Measurements from ENCODE around the gene CNP. TPM values are rescaled to one million over a fixed set of nuclear protein-coding genes. Genes with fewer than 3 reads are reported as not detected.

The CNP gene
- total RNA-seq, 1 donor from 2014 or later: 54.0 TPM

DNA sequence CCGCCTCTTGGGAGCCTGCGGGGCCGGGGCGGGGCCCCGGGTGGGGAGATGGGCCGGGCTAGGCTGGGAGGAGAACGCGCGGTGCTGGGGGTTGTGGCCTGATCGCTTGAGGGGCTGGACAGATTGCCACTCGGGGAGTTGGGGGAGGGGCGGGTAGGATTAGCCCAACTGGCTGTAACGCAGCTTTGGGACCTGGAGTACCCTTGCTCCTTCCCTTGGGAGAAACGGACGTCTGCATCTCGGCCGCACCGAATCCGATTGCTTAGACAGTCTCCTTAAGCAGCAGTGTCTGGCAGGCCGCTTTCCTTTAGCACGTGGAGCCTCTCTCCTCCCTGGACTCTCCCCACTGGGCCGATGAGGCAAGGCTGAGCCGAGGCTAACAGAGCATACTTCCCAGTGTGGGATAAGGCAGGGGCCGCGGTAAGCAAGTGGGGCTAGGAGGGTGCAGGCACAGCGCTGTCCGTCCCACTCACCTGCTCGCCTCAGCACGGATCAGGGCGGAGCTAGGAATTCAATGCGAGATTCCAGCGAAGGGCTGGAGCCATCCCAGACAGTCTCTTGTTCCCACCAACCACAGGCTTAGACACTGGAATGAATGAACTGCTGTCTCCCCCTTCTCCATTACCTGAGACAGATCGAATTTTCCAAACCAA lies 47.3 kb upstream of the CNP start:
- peak overlapping the region; percentile 89 for H3K27ac ChIP-seq
- H3K36me3 ChIP-seq: no peaks in the 10 kb centered on the region
- H3K27me3 ChIP-seq: no peaks in the 10 kb centered on the region
- peak overlapping the region; percentile 77 to 85 for H3K4me3 ChIP-seq
- H3K9me3 ChIP-seq: no peaks in the 10 kb centered on the region
- no peak for TF ChIP-seq CTCF (IDR thresholded peaks at IDR 0.05)
- no peak for TF ChIP-seq POLR2AphosphoS5 (IDR thresholded peaks at IDR 0.05; ENCODE audit: insufficient read depth in 1 of 2, low read depth in 1 of 2)
- TF ChIP-seq POLR2A (IDR thresholded peaks at IDR 0.05): no peak
- peak in 1 of 2 donors; percentile 95 for DNase-seq (ENCODE audit: extremely low spot score in 2 of 2)
- H3K4me1 ChIP-seq: peaks cover 32% of the 10 kb centered on the region
- intact Hi-C loops (cut with DNase I): no loop called here

DNA sequence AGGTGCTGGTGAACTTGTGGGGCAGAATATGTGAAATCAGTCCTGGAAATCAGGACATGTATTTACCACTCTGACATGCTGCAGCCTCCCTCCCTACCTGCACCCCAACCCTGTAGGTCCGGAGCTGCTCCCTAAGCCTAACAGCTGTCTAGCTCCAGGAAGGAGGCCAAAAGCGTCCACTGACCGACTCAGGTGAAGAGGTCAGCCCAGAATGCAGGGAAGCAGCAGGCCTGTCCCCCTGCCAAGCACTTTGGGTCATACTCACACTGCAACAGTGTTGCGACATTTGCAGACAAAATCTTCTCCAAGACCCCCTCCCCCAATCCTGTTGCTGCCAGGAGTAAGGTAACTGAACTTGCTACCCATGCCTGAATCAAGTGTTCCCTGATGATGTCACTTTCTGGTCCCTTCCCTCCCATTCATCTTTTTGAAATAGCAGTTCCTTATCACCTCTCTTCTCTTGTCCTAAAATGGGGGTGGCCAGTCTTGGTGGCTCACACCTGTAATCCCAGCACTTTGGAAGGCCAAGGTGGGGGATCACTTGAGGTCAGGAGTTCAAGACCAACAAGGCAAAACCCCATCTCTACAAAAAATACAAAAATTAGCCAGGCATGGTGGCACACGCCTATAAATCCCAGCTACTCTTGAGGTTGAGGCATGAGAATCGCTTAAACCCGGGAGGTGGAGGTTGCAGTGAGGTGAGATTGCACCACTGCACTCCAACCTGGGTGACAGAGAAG lies 46.6 kb upstream of the CNP start:
- DNase-seq (ENCODE audit: extremely low spot score in 2 of 2): no peak
- H3K36me3 ChIP-seq: no peaks in the 10 kb centered on the region
- no peaks in the 10 kb centered on the region for H3K9me3 ChIP-seq
- peak overlapping the region in 1 of 2 donors; percentile 85 for H3K4me3 ChIP-seq
- H3K4me1 ChIP-seq: peaks cover 28% of the 10 kb centered on the region
- intact Hi-C loops (cut with DNase I): no loop called here
- peak overlapping the region; percentile 89 for H3K27ac ChIP-seq
- no peak for TF ChIP-seq POLR2AphosphoS5 (IDR thresholded peaks at IDR 0.05; ENCODE audit: insufficient read depth in 1 of 2, low read depth in 1 of 2)
- no peak for TF ChIP-seq CTCF (IDR thresholded peaks at IDR 0.05)
- TF ChIP-seq POLR2A (IDR thresholded peaks at IDR 0.05): no peak
- H3K27me3 ChIP-seq: no peaks in the 10 kb centered on the region

- no peak for DNase-seq (ENCODE audit: extremely low spot score in 2 of 2)
Measured at GRCh38 chr17:41920580-41920955, 46.0 kb upstream of the CNP start.

DNA sequence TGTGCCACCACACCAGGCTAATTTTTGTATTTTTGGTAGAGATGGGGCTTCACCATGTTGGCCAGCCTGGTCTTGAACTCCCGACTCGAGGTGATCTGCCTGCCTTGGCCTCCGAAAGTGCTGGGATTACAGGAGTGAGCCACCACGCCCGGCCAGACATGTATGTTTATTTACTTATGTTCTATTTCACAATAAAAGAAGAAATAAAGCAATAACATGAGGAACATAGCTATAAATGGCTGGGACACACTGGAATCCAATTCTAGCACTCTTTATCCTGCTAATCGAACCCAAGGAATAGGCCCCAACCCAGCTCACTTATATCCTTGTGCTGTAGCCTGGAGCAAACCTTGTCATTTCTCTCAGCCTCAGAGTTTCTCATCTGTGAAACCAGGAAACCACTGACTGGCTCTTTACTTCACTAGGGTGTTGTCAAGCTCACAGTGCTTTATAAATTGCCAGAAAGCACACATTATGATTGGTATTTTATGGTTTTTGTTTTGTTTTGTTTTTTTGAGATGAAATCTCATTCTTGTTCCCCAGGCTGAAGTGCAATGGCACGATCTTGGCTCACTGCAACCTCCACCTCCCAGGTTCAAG lies 40.5 kb upstream of the CNP start:
- no peak for DNase-seq (ENCODE audit: extremely low spot score in 2 of 2)
- TF ChIP-seq POLR2AphosphoS5 (IDR thresholded peaks at IDR 0.05; ENCODE audit: insufficient read depth in 1 of 2, low read depth in 1 of 2) (no peak), POLR2A (IDR thresholded peaks at IDR 0.05) (no peak), CTCF (IDR thresholded peaks at IDR 0.05) (no peak)
- no peak overlapping the region for H3K4me3 ChIP-seq
- no peak overlapping the region for H3K27ac ChIP-seq
- no peaks in the 10 kb centered on the region for H3K9me3 ChIP-seq
- intact Hi-C loops (cut with DNase I): no loop called here
- no peaks in the 10 kb centered on the region for H3K27me3 ChIP-seq
- no peaks in the 10 kb centered on the region for H3K36me3 ChIP-seq
- H3K4me1 ChIP-seq: peaks cover 11% of the 10 kb centered on the region

More at GRCh38 chr17:41920580-41920955, 46.0 kb upstream of the CNP start:
- Histone ChIP-seq H3K27me3 (no peaks in the 10 kb centered on the region), H3K9me3 (no peaks in the 10 kb centered on the region), H3K4me1 (peaks cover 28% of the 10 kb centered on the region), H3K36me3 (no peaks in the 10 kb centered on the region), H3K27ac (no peak overlapping the region), H3K4me3 (no peak overlapping the region)
- intact Hi-C loops (cut with DNase I): no loop called here
- TF ChIP-seq CTCF (IDR thresholded peaks at IDR 0.05) (no peak), POLR2AphosphoS5 (IDR thresholded peaks at IDR 0.05; ENCODE audit: insufficient read depth in 1 of 2, low read depth in 1 of 2) (no peak), POLR2A (IDR thresholded peaks at IDR 0.05) (no peak)

Data from vagina (tissue), 2 donors.